DOHH2 (cell line): Measurements from ENCODE around the gene SPAG16.

ENCODE experiments used
- H3F3A ChIP-seq: fragments of 200-600 bp; sonication (generic), shearing (Covaris generic); 2 replicates; pipeline ENCODE4 v1.6.0; 2016; ENCODE audit warnings: antibody characterized with exemption, mild to moderate bottlenecking; ENCODE audit not compliant: control insufficient read depth, insufficient read depth
- H3K27ac ChIP-seq: fragments of 200-600 bp; sonication (generic); 2 replicates; pipeline ENCODE4 v1.5.1; 2014; ENCODE audit warnings: low read depth, mild to moderate bottlenecking, low read length, moderate library complexity
- H3K27me3 ChIP-seq: fragments of 200-600 bp; sonication (generic); 2 replicates; pipeline ENCODE4 v1.6.1; 2014; ENCODE audit warnings: mild to moderate bottlenecking, low read length, mixed read lengths; ENCODE audit not compliant: control insufficient read depth
- H3K36me3 ChIP-seq: fragments of 200-600 bp; sonication (generic); 2 replicates; pipeline ENCODE4 v1.6.1; 2014; ENCODE audit warnings: mild to moderate bottlenecking, low read length, moderate library complexity, mixed read lengths; ENCODE audit not compliant: control insufficient read depth
- H3K4me1 ChIP-seq: fragments of 200-600 bp; sonication (generic); 2 replicates; pipeline ENCODE4 v1.6.1; 2014; ENCODE audit warnings: mild to moderate bottlenecking, low read length, mixed read lengths; ENCODE audit not compliant: control insufficient read depth
- H3K4me2 ChIP-seq: fragments of 200-600 bp; sonication (generic); 2 replicates; pipeline ENCODE4 v1.6.0; 2014; ENCODE audit warnings: mild to moderate bottlenecking, low read length, moderate library complexity
- H3K4me3 ChIP-seq: fragments of 200-600 bp; sonication (generic); 2 replicates; pipeline ENCODE4 v1.5.1; 2014; ENCODE audit warnings: mild to moderate bottlenecking, low read length, mixed read lengths
- H3K79me2 ChIP-seq: fragments of 200-600 bp; sonication (generic); 2 replicates; pipeline ENCODE4 v1.6.1; 2014; ENCODE audit warnings: mild to moderate bottlenecking, low read length, mixed read lengths; ENCODE audit not compliant: control insufficient read depth
- H3K9me2 ChIP-seq: fragments of 200-600 bp; sonication (generic); replicated peaks from 2 replicates; pipeline ENCODE4 v1.6.1; 2014; ENCODE audit warnings: mild to moderate bottlenecking, low read length, mixed read lengths; ENCODE audit not compliant: control insufficient read depth
- H3K9me3 ChIP-seq: fragments of 200-600 bp; sonication (generic); 2 replicates; pipeline ENCODE4 v1.6.1; 2014; ENCODE audit warnings: antibody characterized with exemption, low read length, mixed read lengths; ENCODE audit not compliant: control insufficient read depth, insufficient read depth
- H4K20me1 ChIP-seq: fragments of 200-600 bp; sonication (generic); 2 replicates; pipeline ENCODE4 v1.6.0; 2014; ENCODE audit warnings: low read depth, mild to moderate bottlenecking, antibody characterized with exemption, low read length, moderate library complexity; ENCODE audit not compliant: control insufficient read depth, insufficient read depth
- EZH2phosphoT487 ChIP-seq: fragments of 200-600 bp; sonication (generic); IDR thresholded peaks from 2 replicates; pipeline ENCODE4 v1.6.1; 2017; ENCODE audit warnings: borderline replicate concordance, mild to moderate bottlenecking, antibody characterized with exemption, low read length, moderate library complexity, mixed read lengths
- TF ChIP-seq, protein P1 (sequence below): fragments of 200-600 bp; sonication (generic); IDR thresholded peaks from one replicate; pipeline ENCODE4 v1.5.1; 2014; ENCODE audit warnings: antibody characterized with exemption, mild to moderate bottlenecking, low read depth, low read length; ENCODE audit not compliant: poor library complexity, severe bottlenecking

The SPAG16 gene

DNA sequence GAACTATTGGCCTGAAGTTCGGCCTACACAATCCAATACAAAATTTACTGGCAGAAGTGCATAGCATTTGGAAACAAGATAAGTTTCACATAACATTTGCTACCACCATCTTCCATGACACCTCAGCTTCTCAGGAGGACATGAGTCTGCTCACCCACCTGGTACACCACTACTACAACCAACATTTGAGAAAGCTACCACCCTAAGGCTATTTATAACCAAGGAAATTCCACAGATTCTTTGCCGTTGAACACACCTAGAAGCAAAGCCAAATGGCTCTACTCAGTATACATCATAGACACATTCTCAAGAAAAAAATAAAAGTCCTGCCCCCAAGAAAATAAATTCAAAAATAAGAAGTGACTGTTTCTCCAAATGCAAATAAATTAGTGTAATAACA is 145.3 kb downstream of the SPAG16 start:
- Histone ChIP-seq H3K4me1 (no peaks in the 10 kb centered on the region), H3F3A (no peaks in the 10 kb centered on the region), H3K27ac (no peak overlapping the region), H3K4me3 (no peak overlapping the region), H3K9me2 (no peaks in the 10 kb centered on the region), H3K4me2 (no peak overlapping the region), H3K27me3 (no peaks in the 10 kb centered on the region), H4K20me1 (no peaks in the 10 kb centered on the region), H3K36me3 (no peaks in the 10 kb centered on the region), H3K9me3 (no peaks in the 10 kb centered on the region), H3K79me2 (no peaks in the 10 kb centered on the region)
- no peak for TF ChIP-seq EZH2phosphoT487
- TF ChIP-seq, protein P1, sequence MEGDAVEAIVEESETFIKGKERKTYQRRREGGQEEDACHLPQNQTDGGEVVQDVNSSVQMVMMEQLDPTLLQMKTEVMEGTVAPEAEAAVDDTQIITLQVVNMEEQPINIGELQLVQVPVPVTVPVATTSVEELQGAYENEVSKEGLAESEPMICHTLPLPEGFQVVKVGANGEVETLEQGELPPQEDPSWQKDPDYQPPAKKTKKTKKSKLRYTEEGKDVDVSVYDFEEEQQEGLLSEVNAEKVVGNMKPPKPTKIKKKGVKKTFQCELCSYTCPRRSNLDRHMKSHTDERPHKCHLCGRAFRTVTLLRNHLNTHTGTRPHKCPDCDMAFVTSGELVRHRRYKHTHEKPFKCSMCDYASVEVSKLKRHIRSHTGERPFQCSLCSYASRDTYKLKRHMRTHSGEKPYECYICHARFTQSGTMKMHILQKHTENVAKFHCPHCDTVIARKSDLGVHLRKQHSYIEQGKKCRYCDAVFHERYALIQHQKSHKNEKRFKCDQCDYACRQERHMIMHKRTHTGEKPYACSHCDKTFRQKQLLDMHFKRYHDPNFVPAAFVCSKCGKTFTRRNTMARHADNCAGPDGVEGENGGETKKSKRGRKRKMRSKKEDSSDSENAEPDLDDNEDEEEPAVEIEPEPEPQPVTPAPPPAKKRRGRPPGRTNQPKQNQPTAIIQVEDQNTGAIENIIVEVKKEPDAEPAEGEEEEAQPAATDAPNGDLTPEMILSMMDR, result no peak

DNA sequence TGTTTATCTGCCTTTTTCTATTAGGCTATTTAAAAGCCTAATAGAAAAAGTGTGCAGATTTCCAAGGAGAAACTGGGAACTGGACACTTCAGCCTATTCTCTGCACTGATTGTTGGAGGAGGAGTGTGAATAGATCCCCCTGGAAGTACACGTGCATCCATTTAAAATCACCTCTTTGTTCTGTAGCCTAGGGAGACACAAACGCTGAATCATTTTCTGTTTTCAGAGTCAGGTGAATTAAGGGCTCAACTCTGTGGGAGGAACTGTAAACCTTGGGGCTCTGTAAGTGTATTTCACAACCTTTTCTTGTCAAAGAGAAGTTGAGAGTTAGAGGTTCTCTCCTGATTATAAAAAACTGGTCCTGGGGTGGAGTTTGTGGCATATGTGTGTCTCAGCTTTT is 159.7 kb downstream of the SPAG16 start:
- no peak overlapping the region for H3K4me3 ChIP-seq
- no peak for TF ChIP-seq EZH2phosphoT487
- TF ChIP-seq, protein P1, result no peak
- H3K4me2 ChIP-seq, result no peak overlapping the region
- no peaks in the 10 kb centered on the region for H3K36me3 ChIP-seq
- no peaks in the 10 kb centered on the region for H3K4me1 ChIP-seq
- no peaks in the 10 kb centered on the region for H3K9me2 ChIP-seq
- H3K79me2 ChIP-seq, result no peaks in the 10 kb centered on the region
- H3K27me3 ChIP-seq, result no peaks in the 10 kb centered on the region
- H3K9me3 ChIP-seq, result no peaks in the 10 kb centered on the region
- H4K20me1 ChIP-seq, result no peaks in the 10 kb centered on the region
- no peak overlapping the region for H3K27ac ChIP-seq
- H3F3A ChIP-seq, result no peaks in the 10 kb centered on the region

DNA sequence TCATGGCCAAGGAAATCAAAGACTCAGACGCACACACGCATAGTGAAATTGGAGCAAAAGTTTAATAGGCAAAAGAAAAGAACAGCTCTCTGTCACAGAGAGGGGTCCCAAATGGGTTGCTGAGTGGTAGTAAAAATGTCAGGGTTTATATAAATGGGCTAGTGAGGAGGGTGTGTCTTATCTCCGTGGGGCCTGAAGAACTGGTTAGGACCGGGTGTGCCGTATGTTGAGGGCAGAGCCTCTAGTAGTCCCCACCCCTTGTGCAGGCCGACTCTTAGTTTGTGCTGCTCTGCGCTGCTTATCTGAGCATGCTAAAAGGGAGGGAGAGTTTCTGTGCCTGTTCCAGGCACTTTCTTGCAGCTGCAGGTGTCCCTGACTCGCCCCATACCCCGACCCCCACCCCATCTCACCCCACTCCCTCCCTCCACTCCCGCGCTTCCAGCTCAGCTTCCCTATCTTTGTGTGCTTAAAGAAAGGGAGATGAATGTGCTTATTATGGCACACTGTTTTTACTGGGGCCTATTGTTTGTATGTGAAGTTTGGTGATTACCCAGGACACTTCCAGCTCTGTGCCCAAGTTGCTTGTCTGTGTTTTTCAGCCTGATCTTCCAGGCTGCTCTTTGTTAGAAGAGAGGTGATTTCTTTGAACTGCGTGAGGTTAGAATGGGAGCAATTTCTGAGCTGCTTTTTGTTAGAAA is 167.4 kb downstream of the SPAG16 start:
- H3K4me2 ChIP-seq, result no peak overlapping the region
- H3K79me2 ChIP-seq, result no peaks in the 10 kb centered on the region
- H3K27me3 ChIP-seq, result no peaks in the 10 kb centered on the region
- no peak overlapping the region for H3K27ac ChIP-seq
- H3K4me3 ChIP-seq, result no peak overlapping the region
- no peaks in the 10 kb centered on the region for H4K20me1 ChIP-seq
- H3K9me2 ChIP-seq, result no peaks in the 10 kb centered on the region
- H3K4me1 ChIP-seq, result no peaks in the 10 kb centered on the region
- H3F3A ChIP-seq, result no peaks in the 10 kb centered on the region
- no peaks in the 10 kb centered on the region for H3K36me3 ChIP-seq
- TF ChIP-seq, protein P1, result no peak
- TF ChIP-seq EZH2phosphoT487, result no peak
- no peaks in the 10 kb centered on the region for H3K9me3 ChIP-seq
